Peyer's patch (tissue), 4 donors: ENCODE measurements around the gene SRSF8. TPM values are rescaled to one million over a fixed set of nuclear protein-coding genes. Genes with fewer than 3 reads are reported as not detected.
A peak's percentile ranks its signal among the peaks of the same experiment; 100 is the strongest.

ENCODE experiments used
- DNase-seq, 3 donors: peaks; one replicate each; pipeline ENCODE4 v3.0.0-alpha.2; 2017 to 2019
- H3K27ac ChIP-seq, 4 donors: fragments of 200-600 bp; sonication (generic); one replicate each; pipeline ENCODE4 v1.5.1; 2016 to 2019
- H3K27me3 ChIP-seq, 2 donors: fragments of 200-600 bp; sonication (generic); one replicate each; pipeline ENCODE4 v1.5.1; 2019
- H3K36me3 ChIP-seq, 3 donors: fragments of 200-600 bp; sonication (generic); one replicate each; pipeline ENCODE4 v1.5.1; 2016 to 2019
- H3K4me1 ChIP-seq, 4 donors: fragments of 200-600 bp; sonication (generic); one replicate each; pipeline ENCODE4 v1.5.1; 2016 to 2019
- H3K4me3 ChIP-seq, 4 donors: fragments of 200-600 bp; sonication (generic); 1 replicate in 3 of 4; 2 replicates in 1 of 4; pipeline ENCODE4 v1.5.1; 2016 to 2019; ENCODE audit warnings: mild to moderate bottlenecking in 1 of 4
- H3K9me3 ChIP-seq, 4 donors: fragments of 200-600 bp; sonication (generic); one replicate each; pipeline ENCODE4 v1.5.1; 2016 to 2019; ENCODE audit warnings: mild to moderate bottlenecking in 1 of 4
- CTCF ChIP-seq, 6 experiments: fragments of 450-650 bp in 4 of 6; fragments of 200-600 bp in 2 of 6; sonication (generic) in 1 of 6; IDR thresholded peaks; one replicate each; pipeline ENCODE4 v1.5.1; 2017 to 2019; ENCODE audit warnings: antibody characterized with exemption in 6 of 6, mild to moderate bottlenecking in 3 of 6, moderate library complexity in 1 of 6
- POLR2A ChIP-seq, 2 donors: fragments of 450-650 bp; IDR thresholded peaks; one replicate each; pipeline ENCODE4 v1.5.1; 2017; ENCODE audit warnings: antibody characterized with exemption in 2 of 2, mild to moderate bottlenecking in 2 of 2, moderate library complexity in 2 of 2
- total RNA-seq, 4 donors: library from RNA; depleted of rRNA; stranded (reverse); fragments of >200 nt; gene quantifications; one replicate each; pipeline ENCODE4 v1.1.0, GENCODE V29; 2016

SRSF8 gene
- total RNA-seq, 4 donors from 2014 or later: 19.0 to 41.0 (median 27.4) TPM

- Histone ChIP-seq H3K4me1 (peaks cover 0 to 16% (median 6%) of the 10 kb centered on the region in 4 donors), H3K9me3 (no peaks in the 10 kb centered on the region), H3K36me3 (no peaks in the 10 kb centered on the region), H3K27me3 (no peaks in the 10 kb centered on the region), H3K27ac (peak overlapping the region; percentile 96 to 99 (median 98)), H3K4me3 (peak overlapping the region; percentile 68 to 95 (median 82))
- DNase-seq: no peak
- TF ChIP-seq CTCF (IDR thresholded peaks at IDR 0.05) (no peak), POLR2A (IDR thresholded peaks at IDR 0.05) (no peak)
Observed at GRCh38 chr11:95067841-95068219, 1.1 kb downstream of the SRSF8 start.

DNA sequence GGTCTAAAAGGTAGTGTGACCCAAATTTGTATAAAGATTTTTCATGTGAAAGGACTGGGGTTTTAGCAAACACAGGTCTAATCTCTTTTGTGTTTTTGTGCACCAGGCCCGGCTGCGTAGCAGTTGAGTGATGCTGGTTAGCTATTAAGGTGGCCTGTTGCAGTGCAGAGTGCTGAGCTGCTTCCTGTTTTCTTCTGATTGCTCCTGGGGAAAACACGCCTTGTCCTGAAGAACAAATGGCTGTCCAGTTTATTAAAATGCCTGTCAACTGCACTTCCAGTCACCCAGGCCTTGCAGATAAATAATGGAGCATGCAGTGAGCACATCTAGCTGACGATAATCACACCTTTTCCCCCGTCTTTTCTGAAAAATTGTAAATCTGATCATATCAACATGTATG lies 1.8 kb downstream of the SRSF8 start:
- H3K4me1 ChIP-seq: peaks cover 0 to 16% (median 6%) of the 10 kb centered on the region in 4 donors
- no peaks in the 10 kb centered on the region for H3K9me3 ChIP-seq
- peak overlapping the region; percentile 96 to 99 (median 98) for H3K27ac ChIP-seq
- no peaks in the 10 kb centered on the region for H3K36me3 ChIP-seq
- H3K27me3 ChIP-seq: no peaks in the 10 kb centered on the region
- TF ChIP-seq CTCF (IDR thresholded peaks at IDR 0.05): peak in 1 of 6 experiments; percentile 18
- TF ChIP-seq POLR2A (IDR thresholded peaks at IDR 0.05): peak; percentile 84 to 96
- H3K4me3 ChIP-seq: peak overlapping the region; percentile 68 to 95 (median 82)
- peak; percentile 76 to 95 (median 91) for DNase-seq

- Histone ChIP-seq H3K9me3 (no peaks in the 10 kb centered on the region), H3K27me3 (no peaks in the 10 kb centered on the region), H3K4me1 (peaks cover 0 to 22% (median 10%) of the 10 kb centered on the region in 4 donors), H3K27ac (no peak overlapping the region), H3K4me3 (no peak overlapping the region), H3K36me3 (no peaks in the 10 kb centered on the region)
- TF ChIP-seq CTCF (IDR thresholded peaks at IDR 0.05) (no peak), POLR2A (IDR thresholded peaks at IDR 0.05) (no peak)
- DNase-seq: no peak
Observed at GRCh38 chr11:95070471-95070870, 3.8 kb downstream of the SRSF8 start.

GRCh38 chr11:95072948-95073347 lies 6.2 kb downstream of the SRSF8 start:
- TF ChIP-seq CTCF (IDR thresholded peaks at IDR 0.05): no peak
- TF ChIP-seq POLR2A (IDR thresholded peaks at IDR 0.05): no peak
- H3K36me3 ChIP-seq: no peaks in the 10 kb centered on the region
- no peak overlapping the region for H3K27ac ChIP-seq
- H3K9me3 ChIP-seq: no peaks in the 10 kb centered on the region
- no peak for DNase-seq
- peaks cover 0 to 20% (median 9%) of the 10 kb centered on the region in 4 donors for H3K4me1 ChIP-seq
- no peak overlapping the region for H3K4me3 ChIP-seq
- H3K27me3 ChIP-seq: no peaks in the 10 kb centered on the region

- peaks cover 0 to 8% (median 3%) of the 10 kb centered on the region in 4 donors for H3K4me1 ChIP-seq
- no peaks in the 10 kb centered on the region for H3K9me3 ChIP-seq
- no peak overlapping the region for H3K27ac ChIP-seq
- no peaks in the 10 kb centered on the region for H3K36me3 ChIP-seq
- no peaks in the 10 kb centered on the region for H3K27me3 ChIP-seq
- H3K4me3 ChIP-seq: no peak overlapping the region
- TF ChIP-seq CTCF (IDR thresholded peaks at IDR 0.05) (no peak), POLR2A (IDR thresholded peaks at IDR 0.05) (no peak)
- peak in 2 of 3 donors; percentile 75 to 79 for DNase-seq
Observed at GRCh38 chr11:95074792-95075563, 8.3 kb downstream of the SRSF8 start.
